VCaP (cell line): ENCODE measurements around the gene TMOD1.
A peak's percentile ranks its signal among the peaks of the same experiment; 100 is the strongest.
"Not testable (repeated sequence)": the region's sequence is repeated elsewhere in the genome, so short reads cannot be mapped to it uniquely, and the experiment has no call there.

ENCODE experiments used
- H3K27ac ChIP-seq: fragments of 450-650 bp; 2 replicates; pipeline ENCODE4 v1.5.1; 2017
- CTCF ChIP-seq: fragments of 450-650 bp; conservative IDR thresholded peaks from 2 replicates; pipeline ENCODE4 v1.5.1; 2017; ENCODE audit warnings: mild to moderate bottlenecking, moderate library complexity

Gene TMOD1

DNA sequence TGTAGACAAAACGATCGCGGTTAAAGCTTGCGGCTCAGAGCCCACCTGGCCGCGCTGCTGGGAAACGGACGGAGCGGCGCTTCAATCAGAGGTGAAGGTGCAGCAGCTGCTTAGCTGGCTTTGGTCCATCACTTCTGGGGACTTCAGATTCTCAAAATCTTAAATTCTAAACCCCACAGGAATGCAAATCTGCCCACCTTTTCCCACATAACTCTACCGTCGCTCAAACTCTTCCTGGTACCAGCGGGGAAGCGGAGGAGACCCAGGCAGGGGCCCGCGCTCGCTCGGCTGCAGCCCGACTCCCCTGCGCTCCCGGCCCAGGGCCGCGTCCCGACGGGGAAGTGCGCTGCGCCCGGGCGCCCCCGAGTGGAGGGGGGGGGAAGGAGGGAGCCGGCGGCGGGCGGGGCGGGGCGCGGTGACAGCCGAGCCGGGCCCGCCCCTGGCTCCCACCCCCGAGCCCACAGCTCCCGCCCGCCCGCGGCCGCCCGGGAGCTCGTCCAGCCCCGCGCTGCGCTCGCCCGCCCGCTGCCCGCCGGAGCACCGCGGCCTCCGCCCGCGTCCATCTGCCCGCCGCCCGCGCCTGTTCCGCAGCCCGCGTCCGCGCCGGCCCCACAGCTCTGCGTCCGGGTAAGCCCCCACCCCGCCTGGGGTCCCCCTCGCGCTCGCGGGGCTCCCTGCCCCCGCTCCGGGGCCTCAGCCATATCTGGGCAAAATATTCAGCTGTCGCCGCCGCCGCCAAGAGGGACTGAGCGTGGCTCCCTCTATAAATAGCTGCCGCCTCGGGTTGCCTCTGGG, at the start of gene TMOD1:
Gene TMOD1, plus strand, starts transcription at position 490 of the 795 bp plus-strand sequence. CDS start 22,523 bp downstream, outside the sequence.
- peak; percentile 45 for TF ChIP-seq CTCF
- peak within 1 kb of the TSS; percentile 64; the same call in 1 of the 2 replicates for H3K27ac ChIP-seq

GRCh38 chr9:97453573-97453972, 47.9 kb upstream of the TMOD1 start:
- H3K27ac ChIP-seq = not testable (repeated sequence)

DNA sequence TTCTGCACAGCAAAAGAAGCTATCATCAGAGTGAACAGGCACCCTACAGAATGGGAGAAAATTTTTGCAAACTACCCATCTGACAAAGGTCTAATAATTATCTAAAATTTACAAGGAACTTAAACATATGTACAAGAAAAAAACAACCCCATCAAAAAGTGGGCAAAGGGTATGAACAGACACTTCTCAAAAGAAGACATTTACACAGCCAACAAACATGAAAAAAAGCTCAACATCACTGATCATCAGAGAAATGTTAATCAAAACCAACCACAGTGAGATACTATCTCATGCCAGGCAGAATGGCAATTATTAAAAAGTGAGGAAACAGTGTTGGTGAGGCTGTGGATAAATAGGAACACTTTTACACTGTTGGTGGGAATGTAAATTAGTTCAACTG, 44.6 kb upstream of the TMOD1 start:
- not testable (repeated sequence) for H3K27ac ChIP-seq

- no peak for TF ChIP-seq CTCF
- H3K27ac ChIP-seq = no peak overlapping the region
These were observed 42.1 kb upstream of the TMOD1 start for GRCh38 chr9:97459326-97459725.

DNA sequence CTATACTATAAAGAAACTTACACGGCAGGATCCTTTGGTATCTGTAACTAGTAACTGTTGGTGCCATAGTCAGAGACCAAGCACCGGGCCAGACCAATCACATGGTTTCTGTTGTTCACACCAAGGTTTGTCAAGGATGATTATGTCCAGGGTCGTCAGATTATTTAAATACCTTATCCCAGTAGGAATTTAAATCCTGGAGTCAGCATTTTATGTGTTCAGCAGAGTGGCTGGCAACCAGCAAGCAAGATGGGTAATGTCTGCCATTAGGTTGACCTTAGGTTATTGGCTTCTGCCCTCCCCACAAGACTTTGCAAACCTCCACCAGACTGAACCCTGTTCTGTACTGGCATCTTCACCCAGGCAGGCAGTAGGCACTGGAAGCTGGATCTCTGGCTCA, 39.3 kb upstream of the TMOD1 start:
- H3K27ac ChIP-seq = no peak overlapping the region
- TF ChIP-seq CTCF = no peak

DNA sequence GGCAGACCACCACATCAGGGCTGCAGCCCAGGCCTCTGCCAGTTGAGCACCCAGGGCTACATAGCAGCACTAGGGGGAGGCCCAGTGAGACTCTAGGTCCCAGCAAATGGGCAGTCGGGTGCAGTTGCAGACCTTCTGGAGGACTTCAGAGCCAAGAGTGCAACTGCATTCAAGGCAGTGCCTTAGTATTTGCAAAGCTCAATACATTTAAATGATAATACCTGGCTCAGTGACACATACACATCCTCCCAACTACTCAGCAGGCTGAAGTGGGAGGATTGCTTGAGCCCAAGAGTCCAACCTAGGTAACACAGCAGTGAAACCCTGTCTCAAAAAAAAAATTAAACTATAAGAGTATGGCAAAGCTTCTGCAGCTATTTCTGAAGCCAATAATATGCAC, 38.6 kb upstream of the TMOD1 start:
- no peak for TF ChIP-seq CTCF
- H3K27ac ChIP-seq = no peak overlapping the region

DNA sequence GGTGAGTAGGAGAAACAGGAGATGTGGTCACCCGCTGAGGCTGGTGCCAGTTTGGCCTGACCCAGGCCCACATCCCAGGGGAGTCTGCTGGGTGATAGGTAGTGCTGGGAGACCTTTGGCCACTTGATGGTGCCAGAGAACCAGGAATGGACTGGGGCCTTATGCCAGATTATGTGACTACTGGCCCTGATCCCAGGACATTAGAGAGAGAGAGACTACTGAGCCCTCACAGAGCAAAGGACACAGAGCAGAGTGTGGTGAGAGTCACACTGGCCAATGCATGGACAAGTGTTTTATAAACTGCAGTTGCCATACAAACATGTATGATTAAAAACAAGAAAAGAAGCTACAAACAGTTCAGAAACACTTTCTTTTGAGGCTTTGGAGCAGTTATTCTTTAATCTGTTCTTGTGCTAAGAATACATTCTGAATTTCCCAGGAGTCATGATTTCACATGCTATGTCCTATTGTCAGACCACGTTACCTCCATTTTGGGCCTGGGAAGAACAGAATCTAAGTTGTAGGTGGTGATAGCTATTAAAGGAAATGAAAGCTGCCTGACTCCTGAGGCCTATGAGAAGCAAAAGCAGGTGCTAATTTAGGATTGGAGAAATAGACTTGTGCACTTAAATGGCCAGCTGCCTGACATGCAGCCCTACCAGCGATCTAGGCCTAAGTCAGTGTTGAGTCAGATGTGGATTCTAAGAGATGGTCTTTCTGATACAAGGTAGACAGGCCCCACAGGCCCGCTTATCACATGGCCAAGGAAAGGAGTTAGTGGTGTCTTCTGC, 32.6 kb upstream of the TMOD1 start:
- TF ChIP-seq CTCF = peak; percentile 88
- peak overlapping the region; percentile 38; the same call in 1 of the 2 replicates for H3K27ac ChIP-seq

- peak; percentile 71 for TF ChIP-seq CTCF
- H3K27ac ChIP-seq = no peak overlapping the region
These were observed 31.4 kb upstream of the TMOD1 start for GRCh38 chr9:97470076-97470475.
